Activated CD4-positive, alpha-beta T cell treated with anti-CD3 and anti-CD28 coated beads for 1 hour (primary cell): ENCODE results near the gene SUMO4.
"Not testable (repeated sequence)": the region's sequence is repeated elsewhere in the genome, so short reads cannot be mapped to it uniquely, and the experiment has no call there.

Source experiments
- DNase-seq: peaks from one replicate; pipeline ENCODE4 v3.0.0-alpha.2; 2020

The SUMO4 gene

DNA sequence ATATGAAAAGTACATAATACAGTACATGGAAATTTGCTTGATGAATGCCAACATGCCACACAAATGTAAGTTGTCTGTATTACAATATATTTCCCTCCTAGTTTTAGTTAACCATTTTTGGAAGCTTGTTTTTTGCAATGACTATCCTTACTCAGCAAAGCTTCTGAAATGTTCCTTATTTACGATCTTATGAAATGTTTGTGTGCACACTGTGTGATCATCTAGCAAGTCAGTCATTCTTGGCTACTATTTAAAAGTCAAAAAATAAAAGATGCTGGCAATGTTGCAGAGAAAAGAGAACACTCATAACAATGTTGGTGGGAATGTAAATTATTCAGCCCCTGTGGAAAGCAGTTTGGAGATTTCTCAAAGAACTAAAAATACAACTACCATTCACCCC is 33.8 kb downstream of the SUMO4 start:
- DNase-seq, result no peak

DNA sequence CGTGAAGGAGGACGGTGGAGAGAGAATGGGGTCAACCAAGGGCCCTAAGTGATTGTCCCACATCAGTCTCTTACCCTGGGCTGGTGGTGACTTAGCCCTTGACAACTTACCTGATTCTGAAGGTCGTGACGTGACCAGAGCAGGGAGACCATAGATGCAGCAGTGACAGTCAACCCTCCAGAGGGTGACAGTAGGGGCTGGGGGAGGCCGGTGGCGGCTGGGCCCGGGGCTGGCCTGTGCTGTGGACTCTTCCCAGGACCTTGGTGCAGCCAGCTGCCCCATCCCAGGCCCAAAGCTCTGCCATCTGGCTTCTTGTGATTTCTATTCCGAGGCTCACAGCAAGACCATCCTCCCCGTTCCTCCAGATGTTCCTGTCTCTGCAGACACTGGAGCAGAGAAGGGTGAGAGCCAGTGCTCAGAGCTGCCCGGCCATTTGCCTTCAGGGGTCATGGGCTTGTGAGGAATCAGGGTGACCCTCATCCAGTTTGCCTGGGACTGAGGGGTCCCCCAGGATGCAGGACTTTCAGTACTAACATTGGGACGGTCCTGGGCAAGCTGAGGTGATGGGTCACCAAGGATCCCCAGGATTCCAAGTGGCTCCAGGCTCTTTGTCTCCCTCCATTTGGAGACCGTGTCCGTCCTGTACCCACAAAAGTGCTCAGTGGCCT is 36.0 kb downstream of the SUMO4 start:
- no peak for DNase-seq

DNA sequence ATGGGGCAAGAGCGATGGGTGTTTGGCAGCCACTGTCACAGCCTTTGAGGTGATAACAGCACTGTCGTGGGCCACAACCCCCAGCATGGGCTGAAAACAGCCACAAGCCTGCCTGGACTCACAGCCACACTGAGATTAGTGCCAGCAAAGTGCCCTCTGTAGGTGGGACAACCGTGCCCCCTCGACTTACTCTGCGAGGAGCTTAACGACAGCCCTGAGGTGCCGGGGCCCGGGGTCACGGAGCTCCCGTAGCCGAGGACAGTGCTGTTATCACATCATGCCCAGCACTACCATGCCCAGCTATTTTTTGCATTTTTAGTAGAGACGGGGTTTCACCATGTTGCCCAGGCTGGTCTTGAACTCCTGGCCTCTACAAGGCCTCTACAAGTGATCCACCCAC is 36.6 kb downstream of the SUMO4 start:
- DNase-seq, result no peak

DNA sequence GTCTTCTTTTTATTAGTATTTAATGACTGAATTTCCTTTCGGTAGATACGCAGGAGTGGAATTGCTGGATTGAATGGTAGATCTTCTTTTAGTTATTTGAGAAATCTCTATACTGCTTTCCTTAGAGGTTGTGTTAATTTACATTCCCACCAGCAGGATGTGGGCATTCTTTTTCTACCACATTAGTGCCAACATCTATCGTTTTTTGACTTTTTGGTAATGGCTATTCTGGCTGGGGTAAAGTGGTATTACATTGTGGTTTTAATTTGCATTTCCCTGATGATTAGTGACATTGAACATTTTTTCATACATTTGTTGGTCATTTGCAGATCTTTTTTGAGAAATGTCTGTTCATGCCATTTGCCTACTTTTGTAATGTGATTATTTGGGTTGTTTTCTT is 37.1 kb downstream of the SUMO4 start:
- no peak for DNase-seq

DNA sequence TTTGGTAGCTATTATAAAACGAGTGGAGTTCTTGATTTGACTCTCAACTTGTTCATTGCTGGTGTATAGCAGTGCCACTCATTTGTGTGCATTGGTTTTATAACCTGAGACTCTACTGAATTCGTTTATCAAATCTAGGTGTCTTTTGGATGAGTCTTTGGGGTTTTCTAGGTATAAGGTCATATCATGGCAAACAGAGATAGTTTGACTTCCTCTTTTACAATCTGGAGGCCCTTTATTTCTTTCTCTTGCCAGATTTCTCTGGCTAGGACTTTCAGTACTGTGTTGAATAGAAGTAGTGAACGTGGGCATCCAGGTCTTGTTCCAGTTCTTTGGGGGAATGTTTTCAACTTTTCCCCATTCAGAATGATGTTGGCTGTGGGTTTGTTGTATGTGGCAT is 38.8 kb downstream of the SUMO4 start:
- no peak for DNase-seq

DNA sequence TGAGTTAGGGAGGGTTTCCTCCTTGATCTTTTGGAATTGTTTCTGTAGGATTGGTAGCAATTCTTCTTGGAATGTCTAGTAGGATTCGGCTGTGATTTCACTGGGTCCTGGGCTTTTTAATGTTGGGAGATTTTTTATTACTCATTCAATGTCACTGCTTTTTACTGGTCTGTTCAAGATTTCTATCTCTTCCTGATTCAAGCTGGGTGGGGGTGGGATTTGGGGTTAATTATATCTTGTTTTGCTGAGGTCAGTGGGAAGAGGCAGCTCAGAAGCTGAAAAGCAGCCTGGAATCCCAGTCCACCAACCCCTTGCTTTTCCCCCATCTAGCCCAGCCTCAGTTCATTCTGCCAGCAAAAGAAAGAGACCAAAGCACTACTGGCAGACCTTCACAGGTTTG is 39.6 kb downstream of the SUMO4 start:
- DNase-seq, result no peak

DNA sequence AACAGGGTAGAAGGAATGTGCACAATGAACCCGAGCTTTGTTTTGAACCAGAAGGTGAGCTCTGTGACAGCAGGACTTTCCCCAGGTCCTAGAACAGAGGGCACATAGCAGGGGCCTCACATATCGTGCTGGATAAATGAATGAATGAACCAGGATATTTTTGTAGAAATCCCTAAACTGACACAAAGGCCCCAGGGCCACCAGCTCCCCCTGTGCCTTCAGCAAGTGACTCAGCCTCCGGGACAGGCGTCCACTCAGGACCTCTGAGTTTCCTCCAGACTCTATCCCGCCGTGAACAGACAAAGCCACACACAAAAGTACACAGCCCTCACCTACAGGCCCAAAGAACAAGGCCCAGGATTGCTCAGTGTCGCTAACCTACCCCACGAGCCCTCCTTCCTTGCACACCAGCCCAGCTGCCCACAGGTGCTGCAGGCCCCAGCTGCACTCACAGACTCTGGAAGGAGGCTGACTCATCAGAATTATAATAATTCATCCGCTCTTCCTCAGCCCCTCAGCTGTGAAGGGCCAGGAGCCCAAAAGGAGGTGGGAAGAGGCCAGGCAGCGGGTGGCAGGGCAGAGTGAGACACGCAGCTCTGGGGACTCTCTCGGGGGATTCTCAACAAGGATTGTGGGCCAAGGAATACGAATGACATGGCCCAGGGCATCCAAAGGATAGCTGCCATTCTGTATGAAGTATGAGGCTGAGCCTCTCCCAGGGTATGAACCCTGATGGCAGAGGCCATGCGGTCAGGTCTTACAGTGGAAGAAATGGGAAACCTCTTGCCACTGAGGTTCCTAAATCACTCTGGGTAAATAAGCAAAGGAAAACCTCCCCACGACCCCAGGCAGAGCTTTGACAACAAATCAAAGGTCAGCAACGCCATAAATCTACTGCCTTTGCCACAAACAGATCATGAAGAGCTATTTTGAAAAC is 40.9 kb downstream of the SUMO4 start:
- DNase-seq, result no peak

DNA sequence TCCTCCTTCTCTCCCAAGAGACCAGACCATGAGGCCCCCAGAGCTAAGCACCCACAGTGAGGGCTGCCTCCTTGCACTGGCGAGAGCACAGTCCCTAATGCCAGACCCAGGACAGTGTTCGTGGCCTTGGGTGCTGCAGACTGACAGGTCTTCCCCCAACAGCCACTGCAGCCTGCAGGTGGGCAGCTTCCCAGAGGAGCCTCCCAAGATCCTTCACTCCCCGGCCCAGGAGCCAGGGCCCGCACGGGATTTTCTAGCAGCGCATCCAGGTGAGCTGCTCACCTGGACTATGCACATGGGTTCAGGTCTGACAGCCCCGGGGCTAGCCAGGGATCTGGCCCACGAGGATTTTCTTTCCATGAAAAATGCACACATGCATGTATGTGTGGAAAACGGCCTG is 41.7 kb downstream of the SUMO4 start:
- DNase-seq, result no peak

DNA sequence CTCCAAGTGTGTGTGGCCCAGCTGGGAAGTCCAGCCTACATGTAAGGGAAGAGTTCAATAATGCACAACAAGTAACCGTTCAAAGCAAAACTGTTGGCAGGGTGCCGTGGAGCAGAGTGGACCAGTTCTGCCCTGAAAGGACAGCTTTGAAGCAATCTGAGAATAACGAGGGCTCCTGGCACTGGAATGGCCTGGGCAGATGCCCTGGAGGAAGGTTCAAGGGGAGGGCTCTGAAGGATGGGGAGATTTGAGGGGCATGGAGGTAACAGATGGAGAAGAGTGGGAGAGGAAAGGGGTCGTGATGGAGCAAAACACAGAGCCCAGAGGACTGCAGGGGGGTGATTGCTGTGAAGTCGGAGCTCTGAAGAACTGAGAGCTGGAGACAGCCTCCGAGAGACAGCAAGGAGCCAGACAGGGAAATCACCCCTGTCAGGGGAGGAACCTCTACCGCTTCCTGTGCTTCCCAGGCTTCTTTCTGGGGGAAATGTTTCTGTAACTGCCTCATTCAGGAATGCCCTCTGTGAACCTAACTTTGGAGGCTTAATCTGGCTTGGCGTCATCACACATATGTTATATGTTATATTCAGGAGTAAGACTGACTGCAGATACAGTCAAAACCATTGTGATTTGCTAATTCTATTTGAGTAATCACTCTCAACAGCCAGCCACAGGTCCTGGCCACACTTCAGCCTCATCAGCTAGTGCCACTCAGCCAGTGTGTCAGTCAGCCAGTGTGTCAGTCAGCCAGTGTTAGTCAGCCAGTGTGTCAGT is 43.5 kb downstream of the SUMO4 start:
- no peak for DNase-seq

DNA sequence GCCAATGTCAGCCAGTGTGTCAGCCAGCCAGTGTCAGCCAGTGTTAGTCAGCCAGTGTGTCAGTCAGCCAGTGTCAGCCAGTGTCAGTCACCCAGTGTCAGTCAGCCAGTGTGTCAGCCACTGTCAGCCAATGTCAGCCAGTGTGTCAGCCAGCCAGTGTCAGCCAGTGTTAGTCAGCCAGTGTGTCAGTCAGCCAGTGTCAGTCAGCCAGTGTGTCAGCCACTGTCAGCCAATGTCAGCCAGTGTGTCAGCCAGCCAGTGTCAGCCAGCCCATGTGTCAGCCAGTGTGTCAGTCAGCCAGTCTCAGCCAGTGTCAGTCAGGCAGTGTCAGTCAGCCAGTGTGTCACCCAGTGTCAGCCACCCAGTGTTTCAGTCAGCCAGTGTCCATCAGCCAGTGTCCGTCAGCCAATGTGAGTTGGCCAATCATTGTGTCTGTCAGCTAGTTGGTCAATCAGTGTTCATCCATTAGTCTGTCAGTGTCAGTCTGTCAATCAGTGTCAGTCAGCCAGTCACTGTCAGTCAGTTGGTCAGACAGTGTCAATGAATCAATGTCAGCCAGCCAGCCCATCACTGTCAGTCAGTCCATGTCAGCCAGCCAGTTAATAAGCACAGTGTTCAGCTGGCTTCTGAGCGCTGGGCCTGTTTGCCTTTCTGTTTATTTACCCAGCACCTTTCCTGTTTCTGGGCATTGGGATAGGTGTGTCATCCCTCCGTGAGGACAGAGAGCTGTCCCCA is 44.5 kb downstream of the SUMO4 start:
- not testable (repeated sequence) for DNase-seq

DNA sequence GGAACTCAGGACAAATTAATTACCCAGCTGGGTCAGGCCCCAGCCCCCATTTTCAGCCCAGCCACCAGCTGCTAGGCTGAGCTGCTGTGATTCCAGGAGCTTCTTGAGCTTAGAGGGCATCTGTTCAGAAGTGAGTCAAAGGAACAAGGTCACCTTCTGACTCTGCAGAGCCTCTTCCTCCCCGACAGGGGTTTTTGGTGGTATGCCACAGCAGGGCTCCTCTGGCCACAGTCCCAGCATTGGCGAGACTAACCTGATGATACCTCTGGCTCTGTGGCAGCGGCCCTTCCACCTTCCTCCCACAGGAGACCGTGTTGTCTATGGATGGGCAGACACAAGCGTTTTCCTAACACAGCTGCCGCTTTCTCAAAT is 45.0 kb downstream of the SUMO4 start:
- DNase-seq, result no peak

DNA sequence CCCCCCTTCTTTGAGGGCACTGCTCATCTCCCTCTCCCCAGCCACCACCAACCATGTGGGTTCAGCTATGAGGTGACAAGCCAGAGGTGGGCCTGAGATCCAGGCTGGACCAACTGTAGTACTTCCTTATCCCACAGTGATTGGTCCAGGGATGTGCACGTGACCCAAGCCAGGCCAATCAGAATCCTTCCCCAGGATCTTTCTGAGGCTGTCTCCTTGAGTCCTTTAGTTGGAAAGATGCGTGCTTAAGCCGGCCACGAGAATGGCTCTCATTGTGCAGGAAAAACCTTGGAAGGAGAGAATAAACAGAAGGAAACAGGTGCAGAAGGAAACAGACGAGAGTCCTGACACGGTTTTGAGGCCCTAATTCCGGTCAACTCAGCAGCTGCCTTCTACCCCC is 45.5 kb downstream of the SUMO4 start:
- DNase-seq, result no peak

DNA sequence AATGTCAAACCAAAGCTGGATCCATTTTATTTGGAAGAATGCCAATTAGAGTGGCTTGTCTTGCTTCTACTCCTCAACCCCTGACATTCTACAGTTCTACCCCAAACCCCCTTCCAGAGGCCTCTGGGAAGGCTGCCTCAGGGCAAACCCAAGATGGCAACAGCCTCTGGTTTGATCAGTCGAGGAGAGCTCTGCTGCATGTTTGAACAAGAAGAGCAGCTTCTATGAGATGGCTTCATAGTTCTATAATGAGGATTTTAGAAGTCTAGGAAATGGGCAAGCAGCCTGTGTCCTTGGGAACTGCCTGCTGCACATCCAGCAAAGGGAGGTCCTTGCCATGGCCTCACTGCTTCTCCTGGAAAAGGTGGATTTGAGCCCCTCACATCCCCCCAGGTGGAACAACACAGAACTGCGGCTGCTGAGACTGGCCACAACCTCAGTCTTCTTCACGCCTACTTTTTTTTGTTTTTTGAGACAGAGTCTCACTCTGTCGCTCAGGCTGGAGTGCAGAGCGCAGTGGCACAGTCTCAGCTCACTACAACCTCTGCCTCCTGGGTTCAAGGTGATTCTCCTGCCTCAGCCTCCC is 46.8 kb downstream of the SUMO4 start:
- no peak for DNase-seq

DNA sequence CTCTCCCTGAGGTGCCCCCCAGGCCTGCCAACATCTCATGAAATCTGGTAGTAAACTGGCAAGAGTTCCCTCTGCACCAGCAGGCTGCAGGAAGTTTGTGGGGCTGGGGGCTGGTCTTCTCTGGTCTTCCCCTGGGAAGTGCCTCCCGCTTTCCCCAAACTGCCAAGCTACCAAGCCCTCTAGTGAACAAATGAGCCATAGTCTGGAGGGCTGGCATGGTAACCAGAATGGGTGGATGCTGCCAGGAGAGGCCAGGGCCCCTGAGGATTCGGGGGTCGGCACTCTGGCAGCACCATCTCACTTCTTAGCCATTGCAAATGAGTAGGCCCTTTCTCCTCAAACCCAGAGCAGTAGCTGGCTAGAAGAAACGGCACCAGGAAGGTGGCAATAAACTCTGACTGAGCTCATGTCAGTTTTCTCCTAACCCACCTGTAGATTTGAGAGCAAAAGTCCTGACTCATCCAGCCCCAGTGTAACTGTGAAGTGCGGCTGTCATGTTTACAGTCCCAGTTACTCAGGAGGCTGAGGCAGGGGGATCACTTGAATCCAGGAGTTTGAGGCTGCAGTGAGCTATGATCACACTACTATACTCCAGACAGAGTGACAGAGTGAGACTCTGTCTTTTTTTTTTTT is 48.9 kb downstream of the SUMO4 start:
- DNase-seq, result no peak

DNA sequence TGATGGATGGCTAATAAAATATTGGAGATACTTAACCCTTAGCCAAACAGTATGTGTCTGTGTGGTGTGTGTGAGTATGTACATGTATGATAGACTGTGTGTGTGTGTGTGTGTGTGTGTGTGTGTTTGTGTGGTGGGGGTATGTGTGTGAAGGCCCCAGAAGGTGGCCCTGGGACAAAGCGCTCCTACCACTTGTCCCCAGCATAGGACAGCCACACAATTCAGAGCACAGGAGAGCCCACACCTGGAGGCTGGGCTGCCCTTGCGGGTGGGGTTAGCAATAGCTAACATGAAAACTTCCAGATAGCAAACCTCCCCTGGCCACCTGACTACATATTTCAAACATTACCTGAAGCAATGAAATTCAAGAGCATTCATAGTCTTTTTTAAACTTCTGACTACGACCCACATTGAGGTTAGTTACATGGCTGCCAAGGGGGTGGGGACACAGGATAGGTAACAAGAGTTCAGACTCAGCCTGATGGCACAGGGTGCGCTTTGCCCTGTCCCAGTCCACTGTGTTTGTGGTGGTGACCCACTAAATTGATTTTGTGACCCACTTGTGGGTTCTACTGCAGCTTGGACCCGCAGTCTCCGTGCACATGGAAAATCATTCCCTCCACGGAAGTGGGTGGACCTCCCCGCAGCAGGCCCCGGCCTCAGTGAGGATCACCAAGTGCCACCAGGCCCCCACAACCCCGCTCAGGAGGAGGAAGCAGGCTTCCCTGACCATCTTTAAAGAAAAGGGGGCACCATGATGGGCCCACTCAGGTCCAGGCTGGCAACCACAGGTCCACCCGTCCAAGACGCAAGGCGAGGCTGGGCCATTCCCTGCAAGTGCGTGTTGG is 50.0 kb downstream of the SUMO4 start:
- no peak for DNase-seq
